Retinal pigment epithelial cell (primary cell): ENCODE data around the gene SV2B.

Experiments
- DNase-seq: peaks from one replicate; pipeline ENCODE4 v3.0.0-alpha.2; 2010; ENCODE audit warnings: low read depth
- H3K4me3 ChIP-seq: 2 replicates; pipeline ENCODE4 v1.5.1; 2011; ENCODE audit warnings: mild to moderate bottlenecking, low read length, control low read depth, moderate library complexity
- CTCF ChIP-seq: conservative IDR thresholded peaks from 2 replicates; pipeline ENCODE4 v1.5.1; 2011; ENCODE audit warnings: low read depth, low read length, control low read depth, inconsistent platforms

SV2B gene

GRCh38 chr15:91099995-91100813, at the start of gene SV2B:
SV2B (plus strand) TSS chr15:91100257; CDS start chr15:91226264, 126,007 bp downstream.
- TF ChIP-seq CTCF: no peak
- no peak for DNase-seq
- H3K4me3 ChIP-seq: peak within 1 kb of the TSS; percentile 38

GRCh38 chr15:91051248-91051647, 48.8 kb upstream of the SV2B start:
- no peak overlapping the region for H3K4me3 ChIP-seq
- TF ChIP-seq CTCF: no peak
- DNase-seq: no peak

- no peak for TF ChIP-seq CTCF
- no peak overlapping the region for H3K4me3 ChIP-seq
- no peak for DNase-seq
Observed at GRCh38 chr15:91054816-91055215, 45.2 kb upstream of the SV2B start.

GRCh38 chr15:91055548-91056331, 44.3 kb upstream of the SV2B start:
- H3K4me3 ChIP-seq: no peak overlapping the region
- DNase-seq: peak; percentile 12
- peak; percentile 86 for TF ChIP-seq CTCF

GRCh38 chr15:91061230-91061629, 38.8 kb upstream of the SV2B start:
- DNase-seq: no peak
- no peak overlapping the region for H3K4me3 ChIP-seq
- no peak for TF ChIP-seq CTCF

- no peak overlapping the region for H3K4me3 ChIP-seq
- no peak for TF ChIP-seq CTCF
- DNase-seq: no peak
Observed at GRCh38 chr15:91061997-91062396, 38.1 kb upstream of the SV2B start.
